Epidermal melanocyte (primary cell): Measurements from ENCODE around the gene KLHL18.
"Not testable (repeated sequence)": the region's sequence is repeated elsewhere in the genome, so short reads cannot be mapped to it uniquely, and the experiment has no call there.

Experiments used
- DNase-seq: peaks from one replicate; pipeline ENCODE4 v3.0.0; 2011; ENCODE audit warnings: low spot score; ENCODE audit not compliant: insufficient read length

The KLHL18 gene

GRCh38 chr3:47313341-47314055 is 30.8 kb downstream of the KLHL18 start:
- no peak for DNase-seq

- no peak for DNase-seq
These were observed 31.5 kb downstream of the KLHL18 start for GRCh38 chr3:47314056-47314764.

- DNase-seq: peak; percentile 26
These were observed 32.4 kb downstream of the KLHL18 start for GRCh38 chr3:47315069-47315647.

- DNase-seq: not testable (repeated sequence)
These were observed 33.4 kb downstream of the KLHL18 start for GRCh38 chr3:47316151-47316550.

GRCh38 chr3:47318916-47319315 is 36.2 kb downstream of the KLHL18 start:
- DNase-seq: no peak

- DNase-seq: no peak
These were observed 37.2 kb downstream of the KLHL18 start for GRCh38 chr3:47319956-47320355.

- no peak for DNase-seq
These were observed 40.9 kb downstream of the KLHL18 start for GRCh38 chr3:47323431-47324277.

GRCh38 chr3:47324278-47324865 is 41.6 kb downstream of the KLHL18 start:
- DNase-seq: peak; percentile 80

GRCh38 chr3:47333907-47334306 is 51.2 kb downstream of the KLHL18 start:
- DNase-seq: no peak

- DNase-seq: no peak
These were observed 54.9 kb downstream of the KLHL18 start for GRCh38 chr3:47337656-47338055.

- DNase-seq: no peak
These were observed 57.2 kb downstream of the KLHL18 start for GRCh38 chr3:47339951-47340350.

- DNase-seq: no peak
These were observed 58.1 kb downstream of the KLHL18 start for GRCh38 chr3:47340866-47341265.

- no peak for DNase-seq
These were observed 59.4 kb downstream of the KLHL18 start for GRCh38 chr3:47342151-47342550.

GRCh38 chr3:47342812-47343211 is 60.1 kb downstream of the KLHL18 start:
- DNase-seq: no peak

- DNase-seq: no peak
These were observed 60.8 kb downstream of the KLHL18 start for GRCh38 chr3:47343471-47343971.

- no peak for DNase-seq
These were observed 62.2 kb downstream of the KLHL18 start for GRCh38 chr3:47344971-47345370.

- DNase-seq: peak; percentile 59
These were observed 64.6 kb downstream of the KLHL18 start for GRCh38 chr3:47347217-47347801.

GRCh38 chr3:47348411-47349154 is 65.8 kb downstream of the KLHL18 start:
- DNase-seq: no peak

GRCh38 chr3:47355010-47355409 is 72.3 kb downstream of the KLHL18 start:
- no peak for DNase-seq

GRCh38 chr3:47356201-47356600 is 73.5 kb downstream of the KLHL18 start:
- no peak for DNase-seq
